HG03571 (cell line): Measurements from ENCODE around the gene PADI3.

ENCODE experiments used
- ATAC-seq: cut with Tn5 transposase; IDR thresholded peaks from one replicate; pipeline ENCODE4 v1.9.1; 2021; ENCODE audit not compliant: unreplicated experiment

Gene PADI3

DNA sequence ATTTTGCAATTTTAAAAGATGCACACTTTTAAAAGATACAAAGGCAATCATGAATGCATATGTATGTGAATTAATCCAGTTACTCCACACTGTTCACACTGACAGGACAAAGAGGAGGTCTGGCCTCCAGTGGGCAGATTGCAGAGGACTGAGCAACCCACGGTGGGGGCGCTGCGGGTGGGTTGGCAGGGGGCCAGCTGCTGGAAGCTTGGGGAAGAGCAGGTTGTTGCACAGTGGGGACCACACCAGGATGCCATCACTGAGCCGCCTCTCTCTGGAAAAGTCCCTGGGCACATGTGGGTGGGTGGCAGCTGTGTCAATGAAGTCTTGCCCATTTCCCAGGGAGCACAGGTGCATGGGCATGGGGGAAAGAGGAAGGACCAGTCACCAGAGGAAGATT, 46.4 kb downstream of the PADI3 start:
- ATAC-seq = no peak

DNA sequence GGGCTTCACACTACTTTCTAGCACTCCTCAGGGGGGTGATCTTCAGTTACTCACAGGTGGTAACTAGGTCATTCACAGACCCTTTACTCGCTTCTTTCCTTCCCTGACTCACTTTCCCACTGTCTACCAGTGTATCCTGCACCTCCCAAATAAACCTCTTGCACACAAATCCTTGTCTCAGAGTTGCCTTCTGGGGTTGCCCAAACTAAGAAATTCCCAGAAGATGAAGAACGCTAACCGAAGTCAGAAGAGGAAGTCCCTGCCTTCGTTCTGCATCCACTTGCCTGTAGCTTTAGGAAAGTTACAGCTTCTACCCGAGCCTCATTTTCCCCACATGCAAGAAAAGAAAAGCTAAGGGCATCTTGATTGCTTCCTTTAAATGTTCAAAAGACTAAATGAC, 47.2 kb downstream of the PADI3 start:
- ATAC-seq = no peak

DNA sequence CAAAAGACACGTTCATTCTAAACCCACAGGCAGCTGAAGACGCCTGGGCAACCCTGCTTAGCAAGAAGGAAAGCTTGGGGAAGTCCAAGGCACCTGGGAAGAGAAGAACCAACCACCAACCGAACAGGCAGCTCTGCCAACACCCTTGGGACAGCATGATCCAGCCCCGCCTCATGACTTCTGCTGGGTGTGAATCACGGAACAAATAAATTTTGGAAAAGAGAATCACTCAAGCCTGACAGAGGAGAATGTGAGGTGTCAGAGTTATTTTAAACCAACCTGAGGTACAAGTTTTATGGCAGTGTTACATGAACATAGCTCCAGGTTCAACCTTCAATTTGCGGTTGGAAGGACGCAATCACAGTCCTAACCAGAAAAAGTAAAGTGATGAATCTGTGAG, 49.1 kb downstream of the PADI3 start:
- ATAC-seq = no peak

DNA sequence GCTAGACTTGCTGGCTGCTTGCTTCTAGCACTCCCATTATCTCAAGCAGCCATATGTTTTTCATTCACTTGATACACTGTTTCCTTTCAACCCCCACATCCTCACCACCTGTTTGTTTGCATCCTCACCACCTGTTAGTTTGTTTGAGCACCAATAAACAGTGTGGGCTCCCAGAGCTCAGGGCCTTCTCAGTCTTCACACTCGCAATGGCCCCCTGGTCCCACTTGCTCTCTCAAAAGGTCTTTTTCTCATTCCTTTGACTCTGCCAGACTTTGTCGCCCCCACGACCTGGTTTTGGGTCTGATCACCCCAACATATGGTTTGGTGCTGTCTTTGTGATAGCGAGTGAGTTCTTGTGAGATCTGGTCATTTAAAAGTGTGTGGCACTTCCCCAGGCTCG, 52.9 kb downstream of the PADI3 start:
- ATAC-seq = no peak

DNA sequence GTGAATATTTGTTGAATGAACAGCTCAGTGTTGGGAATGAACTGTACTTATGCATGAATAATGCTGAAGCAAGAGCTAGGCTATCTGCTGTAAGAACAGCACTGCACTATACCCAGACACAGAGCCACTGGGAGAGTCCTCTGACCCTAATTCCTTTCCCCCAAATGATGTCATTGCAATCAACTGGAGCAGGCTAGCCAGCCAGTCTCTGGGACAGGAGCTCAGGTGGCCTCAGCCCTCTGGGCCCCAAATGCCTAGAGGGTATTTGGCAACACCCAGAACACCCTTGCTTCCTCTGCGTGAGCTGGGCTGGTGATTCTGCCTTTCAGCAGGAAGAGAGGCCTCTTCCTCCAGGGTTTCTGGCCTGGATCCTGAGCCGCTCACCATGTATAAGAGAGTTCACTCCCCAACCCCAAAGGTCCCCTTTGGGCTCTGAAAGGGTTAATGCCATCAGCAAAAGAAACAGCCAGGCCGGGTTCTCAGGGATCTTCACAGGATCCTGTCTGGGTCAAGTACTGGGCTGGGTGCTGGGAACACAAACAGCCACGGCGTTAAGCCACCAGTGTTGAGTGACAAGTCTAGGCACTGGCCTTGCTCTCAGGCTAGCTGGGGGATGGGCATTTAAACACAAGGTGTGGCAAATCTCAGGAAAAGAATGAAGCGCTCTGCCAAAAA, 55.4 kb downstream of the PADI3 start:
- no peak for ATAC-seq

DNA sequence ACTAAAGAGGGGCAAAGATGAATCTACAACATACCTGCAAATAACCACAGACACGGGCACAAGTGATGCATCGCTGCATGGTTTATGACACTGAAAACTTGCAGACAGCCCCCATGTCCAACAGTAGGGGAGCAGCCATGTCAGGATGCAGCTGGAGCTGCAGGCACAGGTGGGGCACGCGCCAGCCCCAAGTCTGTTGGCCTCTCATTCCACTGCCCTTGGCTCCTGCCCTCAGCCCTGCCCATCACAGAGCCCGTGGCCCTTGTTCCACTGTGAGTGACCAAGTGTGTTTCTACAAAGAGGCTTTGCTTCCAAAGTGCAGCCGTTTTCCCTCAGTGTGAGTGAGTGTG, 55.9 kb downstream of the PADI3 start:
- no peak for ATAC-seq

DNA sequence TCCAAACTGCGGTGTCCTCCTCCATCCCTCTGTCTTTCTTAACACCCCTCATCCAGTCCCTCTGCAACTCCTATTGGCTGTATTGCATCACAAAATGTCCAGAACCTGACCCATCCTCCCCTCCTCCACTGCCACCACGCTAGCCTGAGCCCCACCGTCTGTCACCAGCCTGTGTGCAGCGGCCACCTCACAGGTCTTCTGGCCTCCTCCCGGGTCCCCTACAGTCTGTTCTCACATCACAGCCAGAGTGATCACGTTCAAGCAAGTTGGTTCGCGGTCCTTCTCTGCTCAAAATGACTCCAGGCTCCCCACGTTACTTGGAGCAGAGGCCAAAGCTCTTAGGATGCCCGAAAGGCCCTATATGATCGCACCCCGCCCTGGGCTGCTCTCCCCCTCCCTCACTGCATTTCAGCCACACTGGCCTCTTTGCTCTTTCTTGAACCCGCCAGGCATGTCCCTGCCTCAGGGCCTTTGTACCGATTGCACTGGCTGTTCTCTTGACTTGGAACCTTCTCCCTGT, 56.7 kb downstream of the PADI3 start:
- no peak for ATAC-seq

DNA sequence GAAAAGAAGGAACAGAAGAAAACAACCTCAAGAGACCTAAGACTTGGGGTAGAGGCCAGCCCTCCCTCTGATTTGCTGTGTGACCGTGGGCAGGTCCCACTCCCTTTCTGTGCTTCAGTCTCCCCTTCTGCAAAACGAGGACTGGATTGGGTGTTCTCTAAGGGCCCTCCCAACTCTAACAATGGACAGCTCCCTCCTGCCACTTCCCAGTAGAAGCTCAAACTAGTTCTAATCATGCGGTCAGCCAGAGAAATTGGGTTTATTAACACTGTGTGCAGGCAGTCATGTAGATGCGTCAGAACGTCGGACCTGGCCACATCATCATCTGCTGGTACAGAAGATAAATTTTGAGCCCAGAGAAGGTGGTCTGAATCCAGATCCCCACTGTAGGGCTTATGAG, 57.5 kb downstream of the PADI3 start:
- ATAC-seq = no peak

DNA sequence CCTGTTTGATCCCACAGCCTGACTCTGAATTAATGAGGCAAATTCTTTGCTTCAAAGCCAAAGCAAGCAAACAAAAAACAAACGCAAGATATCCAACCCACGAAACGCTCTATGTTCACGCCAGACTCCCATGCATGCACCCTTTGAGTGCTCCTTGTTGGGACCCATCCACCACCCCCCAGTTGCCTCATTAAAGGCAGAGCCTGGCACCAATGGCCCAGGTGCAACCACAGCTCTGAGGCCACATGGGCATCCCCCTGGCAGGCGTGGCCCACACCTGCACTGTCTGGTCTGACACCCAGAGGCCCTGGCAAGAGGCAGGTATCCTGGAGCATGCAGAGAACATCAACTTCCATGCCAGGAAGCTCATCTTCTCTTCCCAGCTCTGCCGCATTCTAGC, 58.0 kb downstream of the PADI3 start:
- no peak for ATAC-seq

DNA sequence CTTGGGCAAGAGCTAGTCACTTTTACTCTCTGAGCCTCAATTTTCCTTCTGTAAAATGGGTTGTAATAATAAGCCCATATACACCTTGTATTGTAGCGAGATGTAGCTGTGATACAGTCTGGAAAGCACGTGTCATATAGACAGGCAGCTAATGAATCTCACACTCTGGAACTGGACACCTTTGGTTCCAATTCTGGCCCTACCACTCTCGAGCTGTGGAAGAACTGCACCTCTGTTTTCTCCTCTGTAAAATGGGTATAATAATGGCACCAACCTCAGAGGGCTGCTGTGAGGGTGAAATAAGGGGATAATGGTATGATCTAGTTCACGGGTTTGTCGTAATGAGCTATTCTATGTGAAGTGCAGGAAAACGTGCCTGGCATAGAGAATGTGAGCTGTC, 58.4 kb downstream of the PADI3 start:
- ATAC-seq = no peak

DNA sequence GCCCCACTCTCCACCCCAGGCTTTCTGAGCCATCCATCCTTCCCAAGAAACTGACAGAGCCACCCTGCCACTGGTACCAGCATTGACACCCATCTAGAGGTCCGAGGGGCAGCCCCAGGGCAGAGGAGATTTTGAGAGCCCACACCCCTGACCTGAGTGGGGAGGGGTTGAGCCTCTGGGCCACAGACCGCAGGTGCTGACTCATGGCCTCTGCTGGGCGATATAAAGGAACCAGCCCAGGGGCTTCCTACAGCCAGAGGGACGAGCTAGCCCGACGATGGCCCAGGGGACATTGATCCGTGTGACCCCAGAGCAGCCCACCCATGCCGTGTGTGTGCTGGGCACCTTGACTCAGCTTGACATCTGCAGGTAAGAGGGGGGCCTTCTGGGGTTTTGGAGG, 59.0 kb downstream of the PADI3 start, which contains the start of gene PADI4:
PADI4 (plus strand) TSS at position 252 of the 400 bp plus-strand sequence; CDS start at position 278, 26 bp downstream.
- ATAC-seq = no peak

DNA sequence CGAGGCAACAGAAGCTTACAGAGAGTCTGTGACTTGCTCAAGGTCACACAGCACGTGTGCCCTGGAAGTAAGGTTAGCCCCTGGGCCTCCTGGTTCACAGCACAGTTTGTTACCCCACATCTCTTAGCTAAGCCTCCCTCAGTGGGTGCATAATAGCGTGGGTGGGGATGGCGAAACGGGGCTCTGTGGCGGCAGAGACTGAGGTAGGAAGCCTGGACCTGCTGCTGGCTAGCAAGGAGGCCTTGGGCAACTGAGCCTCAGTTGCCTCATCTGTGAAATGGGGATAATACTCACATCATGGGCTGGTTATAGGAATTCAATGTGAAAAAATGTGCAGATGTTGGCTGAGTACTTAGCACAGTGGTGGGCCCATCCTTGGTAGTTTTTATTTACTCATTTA, 59.7 kb downstream of the PADI3 start:
- no peak for ATAC-seq

DNA sequence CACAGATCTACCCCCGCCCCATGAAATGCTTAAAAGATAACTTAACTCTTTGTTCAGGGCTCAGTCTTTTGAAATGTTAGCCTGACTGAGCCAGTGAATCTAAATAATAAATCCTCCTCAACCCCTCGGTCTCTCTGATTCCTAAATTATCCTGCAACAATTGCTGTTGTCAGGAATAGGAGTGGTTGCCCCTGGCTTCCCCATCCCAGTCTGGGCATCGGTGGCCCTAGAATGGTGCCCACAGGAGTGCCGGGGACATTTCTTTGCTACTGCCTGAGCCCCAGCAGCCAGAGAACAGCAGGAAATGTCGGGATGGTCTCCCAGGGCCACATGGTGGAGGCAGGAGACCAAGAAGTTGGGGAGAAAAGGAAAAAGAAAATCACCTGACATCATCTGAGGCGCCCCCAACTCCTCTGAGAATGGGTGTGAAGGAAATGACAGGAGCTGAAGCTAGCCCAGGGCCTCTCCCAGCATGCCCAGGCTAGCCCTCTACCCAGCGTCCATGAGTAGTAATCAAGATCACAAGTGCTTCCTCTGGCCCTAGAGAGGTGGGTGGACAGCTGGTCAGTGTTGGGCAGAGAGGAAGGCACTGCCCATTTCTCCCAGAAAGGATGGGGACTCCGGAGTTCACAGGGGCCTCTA, 60.6 kb downstream of the PADI3 start:
- no peak for ATAC-seq

DNA sequence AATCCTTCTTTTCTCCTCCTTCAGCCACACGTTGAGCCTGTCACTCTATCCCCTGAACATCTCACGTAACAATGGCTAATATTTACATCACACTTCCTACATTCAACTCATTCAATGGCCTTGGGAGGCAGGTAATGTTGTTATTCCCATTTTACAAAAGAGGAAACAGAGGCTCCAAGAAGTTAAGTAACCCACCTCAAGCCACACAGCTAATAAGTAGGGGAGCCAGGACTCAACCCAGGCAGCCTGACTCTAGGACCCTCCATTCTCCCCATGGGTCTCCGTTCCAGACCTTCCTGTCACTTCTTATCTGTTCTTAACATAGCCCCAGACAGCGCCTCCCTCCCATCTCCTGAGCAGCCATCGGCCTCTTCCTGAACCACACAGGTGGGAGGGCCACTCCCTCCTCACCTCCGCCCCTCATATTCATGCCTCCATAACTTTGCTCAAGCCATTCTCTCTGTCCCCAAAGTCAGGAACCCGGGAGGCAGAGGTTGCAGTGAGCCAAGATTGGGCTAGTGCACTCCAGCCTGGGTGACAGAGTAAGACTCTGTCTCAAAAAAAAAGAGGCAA, 61.3 kb downstream of the PADI3 start:
- ATAC-seq = no peak

DNA sequence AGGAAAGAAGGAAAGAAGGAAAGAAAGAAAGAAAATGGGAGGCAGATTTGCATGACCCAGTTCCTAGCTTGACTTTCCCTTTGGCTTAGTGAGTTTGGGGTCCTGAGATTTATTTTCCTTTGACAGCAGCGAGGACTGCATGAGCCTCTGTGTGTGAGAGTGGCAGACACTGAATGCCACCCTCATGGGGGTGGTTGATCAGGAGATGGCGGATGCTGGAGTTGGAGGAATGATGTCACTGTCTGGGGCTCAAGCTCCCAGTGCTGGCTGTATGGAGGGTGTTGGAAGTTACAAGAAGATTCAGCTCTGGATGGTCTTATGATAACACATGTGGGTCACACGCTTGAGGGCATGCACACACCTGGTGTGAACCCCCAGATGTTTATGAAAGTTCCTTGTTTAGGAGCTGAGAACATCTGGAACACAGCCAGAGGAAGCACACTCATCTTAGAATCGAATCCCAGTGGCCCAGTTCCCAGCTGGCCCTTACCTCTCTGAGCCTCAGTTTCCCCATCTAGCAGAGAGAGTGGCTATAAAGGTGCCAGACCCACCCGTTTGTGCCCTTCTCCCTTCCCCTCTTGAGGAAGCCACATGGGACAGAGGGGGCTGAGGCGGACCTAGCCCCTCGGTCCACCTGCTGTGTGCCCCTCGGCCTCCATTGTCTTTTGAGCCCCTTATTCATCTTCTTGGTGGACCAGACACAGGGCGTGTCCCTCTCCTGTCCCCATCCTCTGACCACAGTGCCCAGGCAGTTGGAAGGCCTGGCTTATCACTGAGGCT, 64.8 kb downstream of the PADI3 start:
- ATAC-seq = no peak

DNA sequence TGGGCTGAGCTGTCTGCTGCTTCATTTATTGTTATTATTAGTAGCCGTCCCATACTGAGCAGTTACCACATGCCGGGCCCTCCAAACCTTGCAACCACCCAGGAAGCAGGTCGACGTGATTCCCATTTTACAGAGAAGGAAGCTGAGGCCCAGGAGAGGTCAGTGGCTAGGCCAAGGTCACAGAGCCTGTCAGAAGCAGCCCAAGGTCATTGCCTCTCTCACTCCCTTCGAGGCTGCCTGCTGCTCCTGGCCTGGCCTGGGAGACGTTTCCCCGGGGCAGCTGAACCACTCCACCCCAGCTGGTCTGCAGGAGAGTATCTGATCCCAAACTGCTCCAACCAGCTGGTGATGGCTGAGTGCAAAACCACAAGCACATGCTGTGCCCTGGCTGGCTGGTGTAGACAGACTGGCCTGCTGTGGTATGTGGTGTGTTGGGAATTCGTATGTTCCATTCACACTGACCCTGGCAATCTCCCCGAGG, 65.6 kb downstream of the PADI3 start:
- no peak for ATAC-seq

DNA sequence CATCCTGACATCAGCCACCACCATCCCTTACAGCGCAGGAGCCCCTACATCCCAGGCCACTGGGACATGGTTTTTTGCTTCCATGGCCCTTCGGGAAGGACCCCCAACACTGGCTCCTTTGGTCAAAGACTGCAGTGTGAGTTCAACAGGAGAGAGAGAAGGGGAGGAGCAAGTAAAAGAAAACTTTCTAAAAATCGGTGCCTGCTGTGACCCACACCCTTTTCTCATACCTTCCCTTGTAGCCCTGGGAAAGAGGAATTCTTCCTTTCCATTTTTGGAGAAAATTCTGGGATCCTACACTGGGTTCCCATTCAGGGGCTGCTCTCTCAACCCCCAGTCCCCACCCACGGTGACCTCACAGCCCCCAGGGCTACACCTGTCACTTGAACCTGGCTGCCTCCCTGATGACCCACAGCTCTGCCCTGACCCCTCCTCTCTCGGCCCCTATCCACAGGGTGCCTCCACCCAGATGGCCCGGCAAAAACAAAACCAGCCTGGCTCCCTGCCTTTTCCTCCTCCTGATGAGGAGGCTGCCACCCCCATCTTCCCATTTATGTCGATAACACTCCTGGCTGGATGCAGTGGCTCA, 66.7 kb downstream of the PADI3 start:
- no peak for ATAC-seq

DNA sequence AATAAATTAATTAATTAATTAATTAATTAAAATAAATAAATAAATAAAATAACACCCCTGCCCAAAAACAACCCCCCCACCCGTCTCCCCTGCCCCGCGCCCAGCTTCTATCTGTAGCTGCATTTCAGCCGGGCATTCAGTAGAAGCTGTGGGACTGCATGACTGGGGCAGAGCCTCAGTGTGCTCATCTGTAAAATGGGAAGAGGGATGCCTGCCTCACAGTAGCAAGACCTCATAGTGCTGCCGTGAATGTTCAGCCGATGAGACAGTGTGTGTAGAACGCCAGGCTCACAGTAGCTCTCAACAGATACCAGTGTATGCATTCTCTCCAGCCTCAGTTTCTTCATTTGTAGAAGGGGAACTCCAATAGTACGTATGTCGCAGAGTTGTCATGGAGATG, 67.8 kb downstream of the PADI3 start:
- ATAC-seq = no peak

DNA sequence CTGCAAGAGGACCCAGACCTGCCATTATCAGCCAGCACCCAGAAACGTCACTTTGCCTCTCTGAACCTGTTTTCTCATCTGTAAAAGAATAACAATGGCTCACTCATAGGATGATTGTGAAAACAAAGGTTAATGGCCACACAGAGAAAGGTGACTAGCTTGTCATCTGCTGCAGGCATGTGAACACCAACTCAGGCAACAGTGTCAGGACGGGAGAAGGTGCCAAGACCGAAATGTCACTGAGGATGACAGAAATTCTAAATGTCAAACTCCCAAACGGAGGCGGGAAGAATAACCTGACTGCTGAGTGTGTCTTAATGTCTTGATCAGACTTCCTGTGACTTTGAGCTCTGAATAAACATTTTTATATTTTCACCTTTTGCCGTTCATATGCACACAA, 69.4 kb downstream of the PADI3 start:
- no peak for ATAC-seq

DNA sequence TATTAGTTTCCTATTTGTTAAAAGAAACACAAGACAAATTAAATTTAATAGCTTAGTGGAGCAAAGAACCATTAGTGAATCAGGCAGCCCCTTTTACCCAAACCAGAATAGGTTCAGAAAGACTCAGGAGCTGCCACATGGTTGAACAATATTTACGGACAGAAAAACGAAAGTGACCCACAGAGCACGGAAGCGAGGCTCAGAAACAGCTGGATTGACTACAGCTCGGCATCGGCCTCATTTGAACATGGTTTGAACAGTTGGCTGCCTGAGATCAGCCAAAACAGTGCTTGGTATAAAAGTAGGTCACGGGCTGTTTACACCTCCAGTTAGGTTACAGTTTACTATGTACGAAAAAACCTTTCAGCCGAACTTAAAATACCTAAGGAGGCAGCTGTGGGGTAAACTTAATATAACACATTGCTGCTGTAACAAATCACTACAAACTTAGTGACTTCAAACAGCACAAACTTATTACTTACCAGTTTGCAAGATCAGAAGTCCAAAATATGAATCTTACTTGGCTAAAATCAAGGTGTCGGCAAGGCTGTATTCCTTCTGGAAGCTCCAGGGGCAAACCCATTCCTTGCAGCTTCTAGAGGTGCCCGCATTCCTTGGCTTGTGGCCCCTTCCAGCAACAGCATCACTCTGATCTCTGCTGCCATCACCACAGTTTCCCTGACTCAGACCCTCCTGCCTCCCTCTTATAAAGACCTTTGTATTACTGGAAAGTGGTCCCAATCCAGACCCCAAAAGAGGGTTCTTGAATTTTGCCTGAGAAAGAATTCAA, 70.9 kb downstream of the PADI3 start:
- no peak for ATAC-seq
